SK-N-SH treated with all-trans-retinoic acid at 6 μM for 48 hours (cell line): ENCODE measurements around the gene MTHFS.

Source experiments
- ZNF565 ChIP-seq: fragments of 450-650 bp; formaldehyde crosslinking; conservative IDR thresholded peaks from 2 replicates; pipeline ENCODE4 v1.5.0; 2020; ENCODE audit warnings: low read depth, mild to moderate bottlenecking, moderate library complexity
- ZNF8 ChIP-seq: fragments of 450-650 bp; formaldehyde crosslinking; IDR thresholded peaks from 2 replicates; pipeline ENCODE4 v1.5.0; 2020; ENCODE audit warnings: mild to moderate bottlenecking, moderate library complexity

GRCh38 chr15:79929412-79929811, 32.6 kb upstream of the MTHFS start:
- no peak for TF ChIP-seq ZNF8 (CRISPR knock-in tag)
- no peak for TF ChIP-seq ZNF565 (CRISPR knock-in tag)
